Skin of body (tissue), 2 donors: ENCODE measurements around the gene CALHM4. TPM values are rescaled to one million over a fixed set of nuclear protein-coding genes. Genes with fewer than 3 reads are reported as not detected.
A peak's percentile ranks its signal among the peaks of the same experiment; 100 is the strongest.

ENCODE experiments used
- DNase-seq: peaks from one replicate; lab custom pipeline; 2025; lab: John Stamatoyannopoulos, UW
- total RNA-seq: library from RNA; depleted of rRNA; stranded (reverse); fragments of >200 nt; gene quantifications from one replicate; pipeline ENCODE4 v1.2.3, GENCODE V29; 2014

Gene CALHM4
- total RNA-seq: 0.79 TPM

- DNase-seq: no peak
These were observed at the start of gene CALHM4 for GRCh38 chr6:116553451-116553850. CALHM4 (plus strand) TSS chr6:116553751; CDS start chr6:116553794, 43 bp downstream.

GRCh38 chr6:116507324-116507723 lies 46.2 kb upstream of the CALHM4 start:
- DNase-seq: no peak

GRCh38 chr6:116508527-116508926 lies 45.0 kb upstream of the CALHM4 start:
- DNase-seq: no peak

- DNase-seq: peak; percentile 23
These were observed 42.0 kb upstream of the CALHM4 start, which contains the start of gene CALHM5 for GRCh38 chr6:116511424-116512110. CALHM5 (plus strand) TSS chr6:116511639; CDS start chr6:116511697, 58 bp downstream.

- DNase-seq: peak; percentile 30
These were observed 41.4 kb upstream of the CALHM4 start for GRCh38 chr6:116512111-116512559.

GRCh38 chr6:116512734-116513133 lies 40.8 kb upstream of the CALHM4 start:
- no peak for DNase-seq

- no peak for DNase-seq
These were observed 40.2 kb upstream of the CALHM4 start for GRCh38 chr6:116513224-116513875.

- no peak for DNase-seq
These were observed 39.4 kb upstream of the CALHM4 start for GRCh38 chr6:116514111-116514510.

GRCh38 chr6:116515141-116515540 lies 38.4 kb upstream of the CALHM4 start:
- DNase-seq: no peak

- DNase-seq: no peak
These were observed 34.8 kb upstream of the CALHM4 start for GRCh38 chr6:116518621-116519368.

GRCh38 chr6:116522896-116523295 lies 30.7 kb upstream of the CALHM4 start:
- no peak for DNase-seq

GRCh38 chr6:116524236-116524635 lies 29.3 kb upstream of the CALHM4 start:
- no peak for DNase-seq

- no peak for DNase-seq
These were observed 25.4 kb upstream of the CALHM4 start for GRCh38 chr6:116528133-116528532.

- DNase-seq: no peak
These were observed 24.8 kb upstream of the CALHM4 start for GRCh38 chr6:116528780-116529179.

GRCh38 chr6:116529466-116530290 lies 23.9 kb upstream of the CALHM4 start:
- no peak for DNase-seq

GRCh38 chr6:116530436-116530835 lies 23.1 kb upstream of the CALHM4 start:
- DNase-seq: no peak

- DNase-seq: peak; percentile 32
These were observed 21.6 kb upstream of the CALHM4 start for GRCh38 chr6:116531675-116532570.

- DNase-seq: no peak
These were observed 20.2 kb upstream of the CALHM4 start for GRCh38 chr6:116533233-116533957.

- no peak for DNase-seq
These were observed 18.4 kb upstream of the CALHM4 start for GRCh38 chr6:116535109-116535508.

- DNase-seq: peak; percentile 54
These were observed 17.3 kb upstream of the CALHM4 start for GRCh38 chr6:116536216-116536621.
